Jurkat, Clone E6-1 (cell line): ENCODE measurements around the gene NAV2.

Source experiments
- DNase-seq: peaks from one replicate; pipeline ENCODE4 v3.0.0-alpha.2; 2011; ENCODE audit warnings: low read depth, low spot score
- H3K4me3 ChIP-seq: 2 replicates; pipeline ENCODE4 v1.5.1; 2011; ENCODE audit warnings: mild to moderate bottlenecking, low read length, control low read depth, moderate library complexity

Gene NAV2

GRCh38 chr11:19817870-19818269, 105.2 kb downstream of the NAV2 start:
- no peak overlapping the region for H3K4me3 ChIP-seq

GRCh38 chr11:19818619-19819018, 106.0 kb downstream of the NAV2 start:
- DNase-seq, result no peak

More at GRCh38 chr11:19817870-19818269, 105.2 kb downstream of the NAV2 start:
- no peak for DNase-seq

GRCh38 chr11:19819148-19819547, 106.5 kb downstream of the NAV2 start:
- H3K4me3 ChIP-seq, result no peak overlapping the region
- DNase-seq, result no peak

More at GRCh38 chr11:19818619-19819018, 106.0 kb downstream of the NAV2 start:
- H3K4me3 ChIP-seq, result no peak overlapping the region

GRCh38 chr11:19820100-19820499, 107.5 kb downstream of the NAV2 start:
- DNase-seq, result no peak
- no peak overlapping the region for H3K4me3 ChIP-seq

- no peak overlapping the region for H3K4me3 ChIP-seq
- no peak for DNase-seq
Observed at GRCh38 chr11:19821412-19821875, 108.8 kb downstream of the NAV2 start.

- no peak for DNase-seq
- no peak overlapping the region for H3K4me3 ChIP-seq
Observed at GRCh38 chr11:19821993-19822392, 109.4 kb downstream of the NAV2 start.

- no peak overlapping the region for H3K4me3 ChIP-seq
Observed at GRCh38 chr11:19822531-19822930, 109.9 kb downstream of the NAV2 start.

GRCh38 chr11:19826606-19827005, 114.0 kb downstream of the NAV2 start:
- H3K4me3 ChIP-seq, result no peak overlapping the region
- no peak for DNase-seq

More at GRCh38 chr11:19822531-19822930, 109.9 kb downstream of the NAV2 start:
- no peak for DNase-seq

GRCh38 chr11:19827399-19828135, 114.9 kb downstream of the NAV2 start:
- DNase-seq, result no peak
- no peak overlapping the region for H3K4me3 ChIP-seq

- DNase-seq, result no peak
Observed at GRCh38 chr11:19828382-19829108, 115.9 kb downstream of the NAV2 start.

GRCh38 chr11:19829109-19829837, 116.6 kb downstream of the NAV2 start:
- DNase-seq, result no peak
- H3K4me3 ChIP-seq, result no peak overlapping the region

More at GRCh38 chr11:19828382-19829108, 115.9 kb downstream of the NAV2 start:
- no peak overlapping the region for H3K4me3 ChIP-seq

GRCh38 chr11:19832086-19832750, 119.6 kb downstream of the NAV2 start:
- H3K4me3 ChIP-seq, result no peak overlapping the region
- DNase-seq, result no peak

GRCh38 chr11:19832901-19833300, 120.3 kb downstream of the NAV2 start:
- no peak for DNase-seq

GRCh38 chr11:19834771-19835170, 122.1 kb downstream of the NAV2 start:
- no peak overlapping the region for H3K4me3 ChIP-seq

More at GRCh38 chr11:19832901-19833300, 120.3 kb downstream of the NAV2 start:
- no peak overlapping the region for H3K4me3 ChIP-seq

GRCh38 chr11:19836666-19837065, 124.0 kb downstream of the NAV2 start:
- H3K4me3 ChIP-seq, result no peak overlapping the region
- DNase-seq, result no peak

More at GRCh38 chr11:19834771-19835170, 122.1 kb downstream of the NAV2 start:
- no peak for DNase-seq

- DNase-seq, result no peak
- no peak overlapping the region for H3K4me3 ChIP-seq
Observed at GRCh38 chr11:19838994-19839768, 126.5 kb downstream of the NAV2 start.

GRCh38 chr11:19840961-19841360, 128.3 kb downstream of the NAV2 start:
- no peak for DNase-seq
- H3K4me3 ChIP-seq, result no peak overlapping the region

- DNase-seq, result no peak
- H3K4me3 ChIP-seq, result no peak overlapping the region
Observed at GRCh38 chr11:19842505-19842904, 129.9 kb downstream of the NAV2 start.
